SK-N-SH (cell line): Measurements from ENCODE around the gene PCDHGC4. TPM values are rescaled to one million over a fixed set of nuclear protein-coding genes. Genes with fewer than 3 reads are reported as not detected.

Experiments
- CTCF ChIA-PET: fragments of 300-600, 350-600 bp; formaldehyde crosslinking; extraction: SDS; loops from one replicate; lab custom pipeline; 2021; lab: Yijun Ruan, JAX
- POLR2A ChIA-PET: fragments of 350-600 bp; sonication (Branson Sonifier 250); formaldehyde crosslinking; extraction: SDS; loops from one replicate; lab custom pipeline; 2020; ENCODE audit warnings: antibody characterized with exemption, inconsistent platforms; lab: Yijun Ruan, JAX
- DNase-seq: peaks from one replicate; pipeline ENCODE4 v3.0.0; 2012
- H2AFZ ChIP-seq: fragments of 200-600 bp; sonication (generic); 2 replicates; pipeline ENCODE4 v1.8.1; 2016; ENCODE audit warnings: antibody characterized with exemption, mild to moderate bottlenecking, low read depth
- H3F3A ChIP-seq: fragments of 200-600 bp; sonication (generic); replicated peaks from 2 replicates; pipeline ENCODE3; 2016; ENCODE audit warnings: antibody characterized with exemption, mild to moderate bottlenecking; ENCODE audit not compliant: insufficient read depth
- H3K27ac ChIP-seq, 2 experiments: fragments of 200-500 bp in 1 of 2; fragments of 200-600 bp in 1 of 2; sonication (Bioruptor generic) in 1 of 2; sonication (generic), shearing (Covaris generic) in 1 of 2; 2 replicates each; pipeline versions ENCODE4 v1.5.1 to v1.6.1; 2014 to 2016; ENCODE audit warnings: low read depth in 2 of 2, inconsistent platforms in 1 of 2, low read length in 1 of 2, mild to moderate bottlenecking in 1 of 2, mixed read lengths in 1 of 2
- H3K27me3 ChIP-seq: fragments of 200-600 bp; sonication (generic), shearing (Covaris generic); 2 replicates; pipeline ENCODE4 v1.6.1; 2016; ENCODE audit warnings: mixed run types; ENCODE audit not compliant: insufficient read depth
- H3K36me3 ChIP-seq, 2 experiments: fragments of 200-500 bp in 1 of 2; fragments of 200-600 bp in 1 of 2; sonication (Bioruptor generic) in 1 of 2; sonication (generic) in 1 of 2; replicated peaks in 1 of 2; 2 replicates each; pipeline versions ENCODE3 to v1.5.1; 2014 to 2016; ENCODE audit warnings: low read length in 1 of 2, mild to moderate bottlenecking in 1 of 2; ENCODE audit not compliant: insufficient read depth in 2 of 2, control insufficient read depth in 1 of 2
- H3K4me1 ChIP-seq, 2 experiments: fragments of 200-500 bp in 1 of 2; fragments of 200-600 bp in 1 of 2; sonication (Bioruptor generic) in 1 of 2; sonication (generic), shearing (Covaris generic) in 1 of 2; 2 replicates each; pipeline versions ENCODE4 v1.5.1 to v1.6.1; 2014 to 2016; ENCODE audit warnings: low read depth in 1 of 2, low read length in 1 of 2, mixed run types in 1 of 2; ENCODE audit not compliant: insufficient read depth in 2 of 2, control insufficient read depth in 1 of 2
- H3K4me2 ChIP-seq: fragments of 200-600 bp; sonication (generic), shearing (Covaris generic); 2 replicates; pipeline ENCODE4 v1.6.1; 2017; ENCODE audit warnings: mixed run types
- H3K4me3 ChIP-seq, 2 experiments: fragments of 200-500 bp in 1 of 2; fragments of 200-600 bp in 1 of 2; sonication (Bioruptor generic) in 1 of 2; sonication (generic), shearing (Covaris generic) in 1 of 2; 2 replicates each; pipeline versions ENCODE4 v1.5.1 to v1.8.1; 2014 to 2016; ENCODE audit warnings: low read depth in 2 of 2, inconsistent platforms in 1 of 2, low read length in 1 of 2, mild to moderate bottlenecking in 1 of 2, mixed read lengths in 1 of 2, moderate library complexity in 1 of 2
- H3K79me2 ChIP-seq: fragments of 200-600 bp; sonication (generic); 2 replicates; pipeline ENCODE4 v1.8.1; 2017; ENCODE audit warnings: mild to moderate bottlenecking; ENCODE audit not compliant: insufficient read depth
- H3K9ac ChIP-seq: fragments of 200-600 bp; sonication (generic); 2 replicates; pipeline ENCODE4 v1.6.1; 2017; ENCODE audit warnings: mixed run types
- H3K9me2 ChIP-seq: fragments of 200-600 bp; sonication (generic); 2 replicates; pipeline ENCODE4 v1.6.1; 2017; ENCODE audit warnings: mixed run types
- H3K9me3 ChIP-seq: fragments of 200-600 bp; sonication (generic); 2 replicates; pipeline ENCODE4 v1.6.1; 2017; ENCODE audit warnings: mixed run types, mild to moderate bottlenecking, moderate library complexity
- H4K20me1 ChIP-seq: fragments of 200-600 bp; sonication (generic); 2 replicates; pipeline ENCODE4 v1.6.1; 2017; ENCODE audit warnings: mild to moderate bottlenecking, mixed run types; ENCODE audit not compliant: insufficient read depth
- FOSL2 ChIP-seq: IDR thresholded peaks from 2 replicates; pipeline ENCODE4 v1.4.0; 2012; ENCODE audit warnings: low read depth, mild to moderate bottlenecking, moderate library complexity, borderline replicate concordance
- GATA2 ChIP-seq: sonication (generic); formaldehyde crosslinking; IDR thresholded peaks from 2 replicates; pipeline ENCODE4 v1.5.0; 2020; ENCODE audit warnings: mild to moderate bottlenecking, missing genetic modification reagents
- JUND ChIP-seq: IDR thresholded peaks from 2 replicates; pipeline ENCODE4 v1.4.0; 2012
- NFIC ChIP-seq: IDR thresholded peaks from 2 replicates; pipeline ENCODE4 v1.4.0; 2012; ENCODE audit warnings: borderline replicate concordance
- POLR2AphosphoS5 ChIP-seq: IDR thresholded peaks from 2 replicates; pipeline ENCODE4 v1.6.1; 2012; ENCODE audit warnings: low read depth, low read length
- RAD21 ChIP-seq: IDR thresholded peaks from 2 replicates; pipeline ENCODE4 v1.6.1; 2012; ENCODE audit warnings: mild to moderate bottlenecking, low read length
- RXRA ChIP-seq: IDR thresholded peaks from 2 replicates; pipeline ENCODE4 v1.4.0; 2012; ENCODE audit warnings: low read depth, mild to moderate bottlenecking, borderline replicate concordance
- TAF1 ChIP-seq: IDR thresholded peaks from 2 replicates; pipeline ENCODE4 v1.6.1; 2012; ENCODE audit warnings: low read depth, mild to moderate bottlenecking, low read length, moderate library complexity, borderline replicate concordance
- TCF12 ChIP-seq: IDR thresholded peaks from 2 replicates; pipeline ENCODE4 v1.4.0; 2012
- YY1 ChIP-seq: IDR thresholded peaks from 2 replicates; pipeline ENCODE4 v1.4.0; 2012; ENCODE audit warnings: low read depth, mild to moderate bottlenecking
- WGBS: methylation state at CpG from one replicate; pipeline ENCODE4 v1.1.6; 2017; ENCODE audit warnings: low lambda C conversion rate; 5-methylcytosine and 5-hydroxymethylcytosine counted together
- polyA plus RNA-seq, 3 experiments: library from polyadenylated mRNA; depleted of rRNA; stranded (reverse); fragments of >200 nt; gene quantifications; 2 replicates each; pipeline ENCODE4 v1.2.3, GENCODE V29; 2012
- TF ChIP-seq, protein P1 (sequence below): fragments of 200-600 bp; sonication (generic); IDR thresholded peaks from 2 replicates; pipeline ENCODE4 v1.6.1; 2017; ENCODE audit warnings: antibody characterized with exemption, mild to moderate bottlenecking, moderate library complexity
- TF ChIP-seq, protein P2 (sequence below): IDR thresholded peaks from 2 replicates; pipeline ENCODE4 v1.4.0; 2012; ENCODE audit warnings: low read depth
- TF ChIP-seq, protein P3 (sequence below): fragments of 150-350 bp; IDR thresholded peaks from 2 replicates; pipeline ENCODE4 v1.6.1; 2017; ENCODE audit warnings: antibody characterized with exemption, low read length, low read depth, borderline replicate concordance
- TF ChIP-seq, protein P4 (sequence below): IDR thresholded peaks from 2 replicates; pipeline ENCODE4; 2012
- TF ChIP-seq, protein P5 (sequence below): IDR thresholded peaks from 2 replicates; pipeline ENCODE4 v1.4.0; 2012; ENCODE audit warnings: low read depth, borderline replicate concordance
- TF ChIP-seq, protein P6 (sequence below): IDR thresholded peaks from 2 replicates; pipeline ENCODE4 v1.6.1; 2012; ENCODE audit warnings: mild to moderate bottlenecking, low read depth, low read length, moderate library complexity

PCDHGC4 gene
- polyA plus RNA-seq, 1 of the 3 experiments (the other 2 are of a cell fraction), result 0.53 TPM

DNA sequence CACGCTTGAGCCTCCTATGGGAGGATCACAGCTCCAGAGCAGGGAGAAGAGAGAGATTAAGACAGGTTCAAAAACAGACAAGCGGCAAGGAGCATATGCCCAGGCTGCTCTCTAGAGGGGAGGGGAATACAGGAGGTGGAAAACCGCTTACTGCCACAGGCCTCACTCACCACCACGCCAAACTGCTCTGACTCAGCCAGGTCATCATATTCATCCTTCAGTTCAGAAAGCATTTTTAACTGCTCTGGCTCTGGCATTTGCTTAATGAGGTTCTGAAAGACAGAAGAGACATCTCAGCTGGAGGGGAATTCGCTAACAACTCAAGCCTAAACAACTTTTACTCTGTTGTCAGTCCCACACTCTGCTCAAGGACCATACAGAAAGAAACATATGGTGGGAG lies 44.2 kb downstream of the PCDHGC4 start:
- no peak overlapping the region; the same call in 1 of the 2 replicates for H2AFZ ChIP-seq
- TF ChIP-seq, protein P1, sequence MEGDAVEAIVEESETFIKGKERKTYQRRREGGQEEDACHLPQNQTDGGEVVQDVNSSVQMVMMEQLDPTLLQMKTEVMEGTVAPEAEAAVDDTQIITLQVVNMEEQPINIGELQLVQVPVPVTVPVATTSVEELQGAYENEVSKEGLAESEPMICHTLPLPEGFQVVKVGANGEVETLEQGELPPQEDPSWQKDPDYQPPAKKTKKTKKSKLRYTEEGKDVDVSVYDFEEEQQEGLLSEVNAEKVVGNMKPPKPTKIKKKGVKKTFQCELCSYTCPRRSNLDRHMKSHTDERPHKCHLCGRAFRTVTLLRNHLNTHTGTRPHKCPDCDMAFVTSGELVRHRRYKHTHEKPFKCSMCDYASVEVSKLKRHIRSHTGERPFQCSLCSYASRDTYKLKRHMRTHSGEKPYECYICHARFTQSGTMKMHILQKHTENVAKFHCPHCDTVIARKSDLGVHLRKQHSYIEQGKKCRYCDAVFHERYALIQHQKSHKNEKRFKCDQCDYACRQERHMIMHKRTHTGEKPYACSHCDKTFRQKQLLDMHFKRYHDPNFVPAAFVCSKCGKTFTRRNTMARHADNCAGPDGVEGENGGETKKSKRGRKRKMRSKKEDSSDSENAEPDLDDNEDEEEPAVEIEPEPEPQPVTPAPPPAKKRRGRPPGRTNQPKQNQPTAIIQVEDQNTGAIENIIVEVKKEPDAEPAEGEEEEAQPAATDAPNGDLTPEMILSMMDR, result no peak
- TF ChIP-seq, protein P2, sequence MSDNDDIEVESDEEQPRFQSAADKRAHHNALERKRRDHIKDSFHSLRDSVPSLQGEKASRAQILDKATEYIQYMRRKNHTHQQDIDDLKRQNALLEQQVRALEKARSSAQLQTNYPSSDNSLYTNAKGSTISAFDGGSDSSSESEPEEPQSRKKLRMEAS, result peak; percentile 74
- peak; percentile 28; the same call in 1 of the 2 replicates for TF ChIP-seq TAF1
- TF ChIP-seq POLR2AphosphoS5, result peak; percentile 50; the same call in 1 of the 2 replicates
- TF ChIP-seq, protein P3, sequence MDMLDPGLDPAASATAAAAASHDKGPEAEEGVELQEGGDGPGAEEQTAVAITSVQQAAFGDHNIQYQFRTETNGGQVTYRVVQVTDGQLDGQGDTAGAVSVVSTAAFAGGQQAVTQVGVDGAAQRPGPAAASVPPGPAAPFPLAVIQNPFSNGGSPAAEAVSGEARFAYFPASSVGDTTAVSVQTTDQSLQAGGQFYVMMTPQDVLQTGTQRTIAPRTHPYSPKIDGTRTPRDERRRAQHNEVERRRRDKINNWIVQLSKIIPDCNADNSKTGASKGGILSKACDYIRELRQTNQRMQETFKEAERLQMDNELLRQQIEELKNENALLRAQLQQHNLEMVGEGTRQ, result no peak
- TF ChIP-seq FOSL2, result peak; percentile 63
- TF ChIP-seq, protein P4, sequence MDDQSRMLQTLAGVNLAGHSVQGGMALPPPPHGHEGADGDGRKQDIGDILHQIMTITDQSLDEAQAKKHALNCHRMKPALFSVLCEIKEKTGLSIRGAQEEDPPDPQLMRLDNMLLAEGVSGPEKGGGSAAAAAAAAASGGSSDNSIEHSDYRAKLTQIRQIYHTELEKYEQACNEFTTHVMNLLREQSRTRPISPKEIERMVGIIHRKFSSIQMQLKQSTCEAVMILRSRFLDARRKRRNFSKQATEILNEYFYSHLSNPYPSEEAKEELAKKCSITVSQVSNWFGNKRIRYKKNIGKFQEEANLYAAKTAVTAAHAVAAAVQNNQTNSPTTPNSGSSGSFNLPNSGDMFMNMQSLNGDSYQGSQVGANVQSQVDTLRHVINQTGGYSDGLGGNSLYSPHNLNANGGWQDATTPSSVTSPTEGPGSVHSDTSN, result peak; percentile 80
- TF ChIP-seq NFIC, result peak; percentile 33; the same call in 1 of the 2 replicates
- 0 out of 2 replicates have a peak, but pooled peaks have one; percentile 35 for TF ChIP-seq YY1
- TF ChIP-seq RXRA, result 0 out of 2 replicates have a peak, but pooled peaks have one; percentile 22
- TF ChIP-seq, protein P5, sequence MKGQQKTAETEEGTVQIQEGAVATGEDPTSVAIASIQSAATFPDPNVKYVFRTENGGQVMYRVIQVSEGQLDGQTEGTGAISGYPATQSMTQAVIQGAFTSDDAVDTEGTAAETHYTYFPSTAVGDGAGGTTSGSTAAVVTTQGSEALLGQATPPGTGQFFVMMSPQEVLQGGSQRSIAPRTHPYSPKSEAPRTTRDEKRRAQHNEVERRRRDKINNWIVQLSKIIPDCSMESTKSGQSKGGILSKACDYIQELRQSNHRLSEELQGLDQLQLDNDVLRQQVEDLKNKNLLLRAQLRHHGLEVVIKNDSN, result no peak
- TF ChIP-seq GATA2 (CRISPR knock-in tag), result no peak
- peak; percentile 78 for TF ChIP-seq TCF12
- peak; percentile 50; the same call in 1 of the 2 replicates for TF ChIP-seq JUND
- TF ChIP-seq, protein P6, sequence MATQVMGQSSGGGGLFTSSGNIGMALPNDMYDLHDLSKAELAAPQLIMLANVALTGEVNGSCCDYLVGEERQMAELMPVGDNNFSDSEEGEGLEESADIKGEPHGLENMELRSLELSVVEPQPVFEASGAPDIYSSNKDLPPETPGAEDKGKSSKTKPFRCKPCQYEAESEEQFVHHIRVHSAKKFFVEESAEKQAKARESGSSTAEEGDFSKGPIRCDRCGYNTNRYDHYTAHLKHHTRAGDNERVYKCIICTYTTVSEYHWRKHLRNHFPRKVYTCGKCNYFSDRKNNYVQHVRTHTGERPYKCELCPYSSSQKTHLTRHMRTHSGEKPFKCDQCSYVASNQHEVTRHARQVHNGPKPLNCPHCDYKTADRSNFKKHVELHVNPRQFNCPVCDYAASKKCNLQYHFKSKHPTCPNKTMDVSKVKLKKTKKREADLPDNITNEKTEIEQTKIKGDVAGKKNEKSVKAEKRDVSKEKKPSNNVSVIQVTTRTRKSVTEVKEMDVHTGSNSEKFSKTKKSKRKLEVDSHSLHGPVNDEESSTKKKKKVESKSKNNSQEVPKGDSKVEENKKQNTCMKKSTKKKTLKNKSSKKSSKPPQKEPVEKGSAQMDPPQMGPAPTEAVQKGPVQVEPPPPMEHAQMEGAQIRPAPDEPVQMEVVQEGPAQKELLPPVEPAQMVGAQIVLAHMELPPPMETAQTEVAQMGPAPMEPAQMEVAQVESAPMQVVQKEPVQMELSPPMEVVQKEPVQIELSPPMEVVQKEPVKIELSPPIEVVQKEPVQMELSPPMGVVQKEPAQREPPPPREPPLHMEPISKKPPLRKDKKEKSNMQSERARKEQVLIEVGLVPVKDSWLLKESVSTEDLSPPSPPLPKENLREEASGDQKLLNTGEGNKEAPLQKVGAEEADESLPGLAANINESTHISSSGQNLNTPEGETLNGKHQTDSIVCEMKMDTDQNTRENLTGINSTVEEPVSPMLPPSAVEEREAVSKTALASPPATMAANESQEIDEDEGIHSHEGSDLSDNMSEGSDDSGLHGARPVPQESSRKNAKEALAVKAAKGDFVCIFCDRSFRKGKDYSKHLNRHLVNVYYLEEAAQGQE, result no peak
- TF ChIP-seq RAD21, result no peak
- H3K27ac ChIP-seq, result peak overlapping the region; percentile 74 to 82

More for the DNA sequence above, 44.2 kb downstream of the PCDHGC4 start:
- no peak for DNase-seq
- 49% methylated on average over 5 of the region's 5 CpGs for WGBS
- peaks cover 4% of the 10 kb centered on the region; the same call in 1 of the 2 replicates for H3K79me2 ChIP-seq
- no peaks in the 10 kb centered on the region for H3K9me2 ChIP-seq
- no peaks in the 10 kb centered on the region for H3K9me3 ChIP-seq
- peaks cover 32% of the 10 kb centered on the region for H3F3A ChIP-seq
- H3K4me3 ChIP-seq, result no peak overlapping the region
- no peaks in the 10 kb centered on the region for H4K20me1 ChIP-seq
- peak overlapping the region; percentile 53 for H3K4me2 ChIP-seq
- POLR2A ChIA-PET, result no interaction called here
- peaks cover 0 to 24% of the 10 kb centered on the region in 2 experiments for H3K36me3 ChIP-seq
- CTCF ChIA-PET, result interaction anchor here (1.3 to 13.1 kb wide), 4 partner anchors 16 to 54 kb away, joined by 3 to 191 read pairs (median 6); no protein-coding TSS in a partner anchor
- peak overlapping the region; percentile 25; the same call in 1 of the 2 replicates for H3K9ac ChIP-seq
- peaks cover 32 to 46% of the 10 kb centered on the region in 2 experiments for H3K4me1 ChIP-seq
- no peaks in the 10 kb centered on the region for H3K27me3 ChIP-seq
